PC-3 (cell line): Measurements from ENCODE around the gene SNAP47.
"Not testable (repeated sequence)": the region's sequence is repeated elsewhere in the genome, so short reads cannot be mapped to it uniquely, and the experiment has no call there.

Experiments
- CTCF ChIP-seq: fragments of 300-600 bp; sonication (generic); conservative IDR thresholded peaks from 2 replicates; pipeline ENCODE4 v1.5.1; 2017; ENCODE audit warnings: antibody characterized with exemption, low read depth, mild to moderate bottlenecking, low read length
- EZH2 ChIP-seq: fragments of 300-600 bp; sonication (generic); IDR thresholded peaks from one replicate; pipeline ENCODE4 v1.6.1; 2017; ENCODE audit warnings: antibody characterized with exemption, mild to moderate bottlenecking, low read length; ENCODE audit not compliant: unreplicated experiment
- EZH2phosphoT487 ChIP-seq: fragments of 300-600 bp; sonication (generic); IDR thresholded peaks from 2 replicates; pipeline ENCODE4 v1.6.1; 2018; ENCODE audit warnings: mild to moderate bottlenecking, antibody characterized with exemption, low read length, borderline replicate concordance

DNA sequence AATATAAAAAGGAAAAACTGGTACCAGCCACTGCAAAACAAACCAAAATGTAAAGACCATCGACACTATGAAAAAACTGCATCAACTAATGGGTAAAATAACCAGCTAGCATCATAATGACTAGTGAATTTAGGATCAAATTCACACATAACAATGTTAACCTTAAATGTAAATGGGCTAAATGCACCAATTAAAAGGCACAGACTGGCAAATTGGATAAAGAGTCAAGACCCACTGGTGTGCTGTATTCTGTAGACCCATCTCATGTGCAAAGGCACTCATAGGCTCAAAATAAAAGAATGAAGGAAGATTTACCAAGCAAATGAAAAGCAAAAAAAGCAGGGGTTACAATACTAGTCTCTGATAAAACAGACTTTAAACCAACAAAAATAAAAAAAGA lies 33.6 kb upstream of the SNAP47 start:
- TF ChIP-seq CTCF, EZH2phosphoT487, EZH2: not testable (repeated sequence)
